Liver (tissue), 5 donors: ENCODE measurements around the gene CDHR5. TPM values are rescaled to one million over a fixed set of nuclear protein-coding genes. Genes with fewer than 3 reads are reported as not detected.

Experiments
- polyA plus RNA-seq, 2 donors: library from polyadenylated mRNA; stranded (reverse) in 1 of 2; unstranded in 1 of 2; fragments of 200-250 nt in 1 of 2; fragments of >200 nt in 1 of 2; fragmentation: Nextera tagmentation in 1 of 2; extraction: Ambion mirVana in 1 of 2; gene quantifications; one replicate each; pipeline versions ENCODE4 v1.2.1 to v1.2.3, GENCODE V29; 2013 to 2015
- small RNA-seq: library from RNA; depleted of rRNA; stranded (forward); fragments of <200 nt; gene quantifications from one replicate; pipeline ENCODE3, GENCODE V24; 2014
- total RNA-seq, 2 donors: library from RNA; depleted of rRNA; stranded (reverse); fragments of >200 nt; gene quantifications; one replicate each; pipeline ENCODE4 v1.2.3, GENCODE V29; 2014
- donor health status: healthy.
- donor health status: healthy.
- donor health status: healthy.

Gene CDHR5
- total and polyA plus RNA-seq, 4 donors, result 29.4 to 86.2 (median 57.2) TPM

Small RNA genes within 50 kb of the gene (small RNA-seq; reads per million reads assigned to genes)
- 10.8 reads per million, percentile 94 among the genes with 10 or more reads in this experiment for gene MIR210

Other genes starting within 250 kb of the CDHR5 start
- gene PKP3, start 230.7 kb downstream of the CDHR5 start, total RNA-seq, result under 1 TPM; 0.25 to 0.37 TPM
- under 1 TPM in 1 of 2 donors, not detected in 1; 0.08 TPM for gene PKP3, start 230.7 kb downstream of the CDHR5 start, polyA plus RNA-seq
- gene SIGIRR, start 210.0 kb downstream of the CDHR5 start, total RNA-seq, result 10 to 100 TPM; 12.4 to 46.7 TPM
- gene SIGIRR, start 210.0 kb downstream of the CDHR5 start, polyA plus RNA-seq, result 10 to 100 TPM; 70.6 to 87.7 TPM
- under 1 TPM; 0.37 to 0.75 TPM for gene ANO9, start 182.9 kb downstream of the CDHR5 start, total RNA-seq
- gene ANO9, start 182.9 kb downstream of the CDHR5 start, polyA plus RNA-seq, result under 1 TPM; 0.20 to 0.42 TPM
- 10 to 100 TPM; 12.0 to 15.6 TPM for gene PTDSS2, start 174.7 kb downstream of the CDHR5 start, total RNA-seq
- gene PTDSS2, start 174.7 kb downstream of the CDHR5 start, polyA plus RNA-seq, result 1 to 10 TPM; 5.1 to 8.4 TPM
- gene RNH1, start 117.7 kb downstream of the CDHR5 start, total RNA-seq, result 10 to 100 TPM; 68.5 to 77.8 TPM
- gene RNH1, start 117.7 kb downstream of the CDHR5 start, polyA plus RNA-seq, result 10 to 100 TPM; 75.7 to 99.1 TPM
- gene HRAS, start 89.4 kb downstream of the CDHR5 start, total RNA-seq, result 1 to 10 TPM; 4.7 to 8.6 TPM
- gene HRAS, start 89.4 kb downstream of the CDHR5 start, polyA plus RNA-seq, result 10 to 100 TPM; 13.2 to 17.4 TPM
- gene LRRC56, start 87.4 kb downstream of the CDHR5 start, total RNA-seq, result under 1 TPM; 0.17 to 0.23 TPM
- under 1 TPM; 0.08 to 0.46 TPM for gene LRRC56, start 87.4 kb downstream of the CDHR5 start, polyA plus RNA-seq
- 1 to 10 TPM; 1.2 to 2.9 TPM for gene LMNTD2, start 64.2 kb downstream of the CDHR5 start, total RNA-seq
- 1 to 10 TPM; 1.6 to 4.6 TPM for gene LMNTD2, start 64.2 kb downstream of the CDHR5 start, polyA plus RNA-seq
- gene RASSF7, start 64.0 kb downstream of the CDHR5 start, total RNA-seq, result 10 to 100 TPM; 11.5 to 35.5 TPM
- gene RASSF7, start 64.0 kb downstream of the CDHR5 start, polyA plus RNA-seq, result 10 to 100 TPM; 38.3 to 50.4 TPM
- gene PHRF1, start 48.5 kb downstream of the CDHR5 start, total RNA-seq, result 10 to 100 TPM; 22.4 to 25.2 TPM
- gene PHRF1, start 48.5 kb downstream of the CDHR5 start, polyA plus RNA-seq, result 10 to 100 TPM in 1 of 2 donors, 1 to 10 TPM in 1; 2.4 to 15.1 TPM
- gene IRF7, start 9.0 kb downstream of the CDHR5 start, total RNA-seq, result 10 to 100 TPM; 15.7 to 62.4 TPM
- 10 to 100 TPM; 23.8 to 50.3 TPM for gene IRF7, start 9.0 kb downstream of the CDHR5 start, polyA plus RNA-seq
- gene SCT, start 2.2 kb upstream of the CDHR5 start, total RNA-seq, result not detected
- not detected for gene SCT, start 2.2 kb upstream of the CDHR5 start, polyA plus RNA-seq
- not detected for gene DRD4, start 12.3 kb upstream of the CDHR5 start, total RNA-seq
- not detected for gene DRD4, start 12.3 kb upstream of the CDHR5 start, polyA plus RNA-seq
- gene DEAF1, start 70.3 kb upstream of the CDHR5 start, total RNA-seq, result 10 to 100 TPM in 1 of 2 donors, 1 to 10 TPM in 1; 9.6 to 11.4 TPM
- gene DEAF1, start 70.3 kb upstream of the CDHR5 start, polyA plus RNA-seq, result 10 to 100 TPM in 1 of 2 donors, 1 to 10 TPM in 1; 7.0 to 10.5 TPM
- gene TMEM80, start 70.9 kb upstream of the CDHR5 start, total RNA-seq, result 10 to 100 TPM in 1 of 2 donors, 1 to 10 TPM in 1; 5.1 to 11.1 TPM
- gene TMEM80, start 70.9 kb upstream of the CDHR5 start, polyA plus RNA-seq, result 10 to 100 TPM in 1 of 2 donors, 1 to 10 TPM in 1; 5.3 to 12.4 TPM
- 100 to 1,000 TPM in 1 of 2 donors, 10 to 100 TPM in 1; 24.4 to 138 TPM for gene EPS8L2, start 81.3 kb upstream of the CDHR5 start, total RNA-seq
- 10 to 100 TPM; 62.2 to 63.2 TPM for gene EPS8L2, start 81.3 kb upstream of the CDHR5 start, polyA plus RNA-seq
- gene TALDO1, start 122.5 kb upstream of the CDHR5 start, total RNA-seq, result 100 to 1,000 TPM in 1 of 2 donors, 10 to 100 TPM in 1; 72.5 to 181 TPM
- gene TALDO1, start 122.5 kb upstream of the CDHR5 start, polyA plus RNA-seq, result 100 to 1,000 TPM; 123 to 133 TPM
- gene GATD1, start 152.5 kb upstream of the CDHR5 start, total RNA-seq, result 10 to 100 TPM; 26.3 to 37.2 TPM
- gene GATD1, start 152.5 kb upstream of the CDHR5 start, polyA plus RNA-seq, result 10 to 100 TPM; 22.7 to 23.0 TPM
- gene CEND1, start 165.1 kb upstream of the CDHR5 start, total RNA-seq, result not detected
- not detected for gene CEND1, start 165.1 kb upstream of the CDHR5 start, polyA plus RNA-seq
- 10 to 100 TPM in 1 of 2 donors, 1 to 10 TPM in 1; 5.3 to 15.1 TPM for gene SLC25A22, start 173.3 kb upstream of the CDHR5 start, total RNA-seq
- gene SLC25A22, start 173.3 kb upstream of the CDHR5 start, polyA plus RNA-seq, result 10 to 100 TPM in 1 of 2 donors, 1 to 10 TPM in 1; 9.0 to 26.8 TPM
- 10 to 100 TPM in 1 of 2 donors, 1 to 10 TPM in 1; 7.8 to 10.4 TPM for gene PIDD1, start 180.3 kb upstream of the CDHR5 start, total RNA-seq
- gene PIDD1, start 180.3 kb upstream of the CDHR5 start, polyA plus RNA-seq, result 1 to 10 TPM; 6.4 to 7.3 TPM
- gene RPLP2, start 185.0 kb upstream of the CDHR5 start, total RNA-seq, result 100 to 1,000 TPM in 1 of 2 donors, 10 to 100 TPM in 1; 59.8 to 297 TPM
- gene RPLP2, start 185.0 kb upstream of the CDHR5 start, polyA plus RNA-seq, result 100 to 1,000 TPM; 273 to 476 TPM
- gene PNPLA2, start 194.0 kb upstream of the CDHR5 start, total RNA-seq, result 10 to 100 TPM; 13.7 to 29.1 TPM
- 10 to 100 TPM; 25.3 to 58.9 TPM for gene PNPLA2, start 194.0 kb upstream of the CDHR5 start, polyA plus RNA-seq
- 1 to 10 TPM in 1 of 2 donors, under 1 TPM in 1; 0.14 to 2.8 TPM for gene CRACR2B, start 203.0 kb upstream of the CDHR5 start, total RNA-seq
- gene CRACR2B, start 203.0 kb upstream of the CDHR5 start, polyA plus RNA-seq, result 1 to 10 TPM; 1.6 to 2.9 TPM
- 100 to 1,000 TPM in 1 of 2 donors, 10 to 100 TPM in 1; 31.6 to 127 TPM for gene CD151, start 208.0 kb upstream of the CDHR5 start, total RNA-seq
- gene CD151, start 208.0 kb upstream of the CDHR5 start, polyA plus RNA-seq, result 100 to 1,000 TPM; 121 to 264 TPM
- 10 to 100 TPM; 28.1 to 60.4 TPM for gene POLR2L, start 217.6 kb upstream of the CDHR5 start, total RNA-seq
- gene POLR2L, start 217.6 kb upstream of the CDHR5 start, polyA plus RNA-seq, result 100 to 1,000 TPM; 152 to 230 TPM
- gene TSPAN4, start 217.9 kb upstream of the CDHR5 start, total RNA-seq, result 10 to 100 TPM; 25.2 to 35.6 TPM
- gene TSPAN4, start 217.9 kb upstream of the CDHR5 start, polyA plus RNA-seq, result 10 to 100 TPM; 16.5 to 38.1 TPM